ENCODE data around the gene PPP3CA.

Gene PPP3CA

GRCh38 chr4:101347267-101347556 lies at the start of gene PPP3CA:
Gene PPP3CA (minus strand): TSS chr4:101347526.
- Mint-ChIP-seq H3K4me1 (peaks cover 30% of the 10 kb centered on the region), H3K9me3 (no peaks in the 10 kb centered on the region), H3K36me3 (peaks cover 16% of the 10 kb centered on the region), H3K4me3 (peak within 1 kb of the TSS; percentile 85), H3K27ac (peak within 1 kb of the TSS; percentile 96), H3K27me3 (peaks cover 49% of the 10 kb centered on the region)
- CTCF ChIA-PET, result no interaction called here
- no peak for DNase-seq

- Mint-ChIP-seq H3K4me1 (no peaks in the 10 kb centered on the region), H3K36me3 (no peaks in the 10 kb centered on the region), H3K9me3 (peaks cover 2% of the 10 kb centered on the region), H3K27me3 (peaks cover 17% of the 10 kb centered on the region), H3K4me3 (no peak overlapping the region), H3K27ac (no peak overlapping the region)
- CTCF ChIA-PET, result no interaction called here
- DNase-seq, result no peak
Observed at GRCh38 chr4:101393256-101393655, 45.9 kb upstream of the PPP3CA start.

GRCh38 chr4:101370663-101371210 lies 23.4 kb upstream of the PPP3CA start:
- Mint-ChIP-seq H3K36me3 (no peaks in the 10 kb centered on the region), H3K9me3 (no peaks in the 10 kb centered on the region), H3K27ac (no peak overlapping the region), H3K4me1 (no peaks in the 10 kb centered on the region), H3K4me3 (no peak overlapping the region), H3K27me3 (peaks cover 55% of the 10 kb centered on the region)
- CTCF ChIA-PET, result interaction anchor here (0.6 kb wide), 1 partner anchor 312 kb away, joined by 3 read pairs; no protein-coding TSS in a partner anchor
- DNase-seq, result no peak

GRCh38 chr4:101367201-101367600 lies 19.9 kb upstream of the PPP3CA start:
- Mint-ChIP-seq H3K4me3 (no peak overlapping the region), H3K4me1 (no peaks in the 10 kb centered on the region), H3K9me3 (peaks cover 4% of the 10 kb centered on the region), H3K36me3 (no peaks in the 10 kb centered on the region), H3K27ac (no peak overlapping the region), H3K27me3 (peaks cover 37% of the 10 kb centered on the region)
- no peak for DNase-seq
- CTCF ChIA-PET, result no interaction called here

- H3K4me3 Mint-ChIP-seq, result no peak overlapping the region
- CTCF ChIA-PET, result no interaction called here
- H3K27ac Mint-ChIP-seq, result no peak overlapping the region
- H3K36me3 Mint-ChIP-seq, result no peaks in the 10 kb centered on the region
- DNase-seq, result no peak
- H3K9me3 Mint-ChIP-seq, result peaks cover 4% of the 10 kb centered on the region
- no peaks in the 10 kb centered on the region for H3K4me1 Mint-ChIP-seq
- peaks cover 35% of the 10 kb centered on the region for H3K27me3 Mint-ChIP-seq
Observed at GRCh38 chr4:101366331-101366730, 19.0 kb upstream of the PPP3CA start.

- no peaks in the 10 kb centered on the region for H3K36me3 Mint-ChIP-seq
- H3K4me1 Mint-ChIP-seq, result no peaks in the 10 kb centered on the region
- peaks cover 31% of the 10 kb centered on the region for H3K27me3 Mint-ChIP-seq
- H3K9me3 Mint-ChIP-seq, result no peaks in the 10 kb centered on the region
- CTCF ChIA-PET, result no interaction called here
- no peak for DNase-seq
- H3K27ac Mint-ChIP-seq, result no peak overlapping the region
- H3K4me3 Mint-ChIP-seq, result no peak overlapping the region
Observed at GRCh38 chr4:101357751-101358150, 10.4 kb upstream of the PPP3CA start.

- H3K36me3 Mint-ChIP-seq, result no peaks in the 10 kb centered on the region
- no peak overlapping the region for H3K4me3 Mint-ChIP-seq
- H3K4me1 Mint-ChIP-seq, result no peaks in the 10 kb centered on the region
- no peaks in the 10 kb centered on the region for H3K9me3 Mint-ChIP-seq
- no peak overlapping the region for H3K27ac Mint-ChIP-seq
- CTCF ChIA-PET, result interaction anchor here (0.7 kb wide), 1 partner anchor 1838 kb away, joined by 3 read pairs; no protein-coding TSS in a partner anchor
- H3K27me3 Mint-ChIP-seq, result peaks cover 33% of the 10 kb centered on the region
- no peak for DNase-seq
Observed at GRCh38 chr4:101356928-101357327, 9.6 kb upstream of the PPP3CA start.

- H3K27ac Mint-ChIP-seq, result no peak overlapping the region
- CTCF ChIA-PET, result no interaction called here
- H3K36me3 Mint-ChIP-seq, result no peaks in the 10 kb centered on the region
- no peaks in the 10 kb centered on the region for H3K4me1 Mint-ChIP-seq
- DNase-seq, result no peak
- H3K27me3 Mint-ChIP-seq, result peaks cover 36% of the 10 kb centered on the region
- H3K9me3 Mint-ChIP-seq, result no peaks in the 10 kb centered on the region
- H3K4me3 Mint-ChIP-seq, result no peak overlapping the region
Observed at GRCh38 chr4:101355767-101356702, 8.7 kb upstream of the PPP3CA start.

- no peak overlapping the region for H3K27ac Mint-ChIP-seq
- no peaks in the 10 kb centered on the region for H3K36me3 Mint-ChIP-seq
- no peaks in the 10 kb centered on the region for H3K9me3 Mint-ChIP-seq
- H3K27me3 Mint-ChIP-seq, result peaks cover 39% of the 10 kb centered on the region
- no peaks in the 10 kb centered on the region for H3K4me1 Mint-ChIP-seq
- CTCF ChIA-PET, result no interaction called here
- H3K4me3 Mint-ChIP-seq, result no peak overlapping the region
- no peak for DNase-seq
Observed at GRCh38 chr4:101355246-101355645, 7.9 kb upstream of the PPP3CA start.

GRCh38 chr4:101349801-101350064 lies 2.4 kb upstream of the PPP3CA start:
- CTCF ChIA-PET, result interaction anchor here (0.9 kb wide), 1 partner anchor 254 kb away, joined by 3 read pairs; no protein-coding TSS in a partner anchor
- no peak overlapping the region for H3K4me3 Mint-ChIP-seq

GRCh38 chr4:101348995-101349800 lies 1.9 kb upstream of the PPP3CA start:
- DNase-seq, result no peak
- CTCF ChIA-PET, result interaction anchor here (0.6 to 1.0 kb wide), 4 partner anchors 15 to 254 kb away, joined by 3 to 4 read pairs (median 3); no protein-coding TSS in a partner anchor
- peak overlapping the region; percentile 95 for H3K27ac Mint-ChIP-seq
- peaks cover 53% of the 10 kb centered on the region for H3K27me3 Mint-ChIP-seq
- H3K36me3 Mint-ChIP-seq, result peaks cover 12% of the 10 kb centered on the region
- no peaks in the 10 kb centered on the region for H3K9me3 Mint-ChIP-seq
- peaks cover 27% of the 10 kb centered on the region for H3K4me1 Mint-ChIP-seq
- peak overlapping the region; percentile 85 for H3K4me3 Mint-ChIP-seq

More at GRCh38 chr4:101349801-101350064, 2.4 kb upstream of the PPP3CA start:
- Mint-ChIP-seq H3K27ac (no peak overlapping the region), H3K9me3 (no peaks in the 10 kb centered on the region), H3K4me1 (peaks cover 22% of the 10 kb centered on the region), H3K36me3 (peaks cover 9% of the 10 kb centered on the region), H3K27me3 (peaks cover 54% of the 10 kb centered on the region)
- DNase-seq, result no peak

GRCh38 chr4:101348367-101348827 lies 1.1 kb upstream of the PPP3CA start:
- peak overlapping the region; percentile 85 for H3K4me3 Mint-ChIP-seq
- peaks cover 15% of the 10 kb centered on the region for H3K36me3 Mint-ChIP-seq
- H3K4me1 Mint-ChIP-seq, result peaks cover 30% of the 10 kb centered on the region
- CTCF ChIA-PET, result interaction anchor here (0.8 to 1.0 kb wide), 2 partner anchors 161 to 179 kb away, joined by 3 to 4 read pairs; no protein-coding TSS in a partner anchor
- peaks cover 50% of the 10 kb centered on the region for H3K27me3 Mint-ChIP-seq
- DNase-seq, result no peak
- H3K9me3 Mint-ChIP-seq, result no peaks in the 10 kb centered on the region
- peak overlapping the region; percentile 95 for H3K27ac Mint-ChIP-seq

- Mint-ChIP-seq H3K4me3 (peak overlapping the region; percentile 85), H3K9me3 (no peaks in the 10 kb centered on the region), H3K4me1 (peaks cover 30% of the 10 kb centered on the region), H3K27ac (peak overlapping the region; percentile 95), H3K27me3 (peaks cover 49% of the 10 kb centered on the region), H3K36me3 (peaks cover 16% of the 10 kb centered on the region)
- CTCF ChIA-PET, result interaction anchor here (0.8 to 1.0 kb wide), 2 partner anchors 160 to 178 kb away, joined by 3 to 4 read pairs; no protein-coding TSS in a partner anchor
- peak; percentile 99 for DNase-seq
Observed at GRCh38 chr4:101347557-101348366, 436 bp upstream of the PPP3CA start.

Measured in activated naive CD4-positive, alpha-beta T cell treated with anti-CD3 and anti-CD28 coated beads, Interleukin-2, amount 10 ng/mL, durations not matched to agents 7 days and 5 days (primary cell).